Measurements from ENCODE around the gene E2F7.

GRCh38 chr12:77016606-77017005 is 48.8 kb downstream of the E2F7 start:
- TF ChIP-seq CTCF (conservative IDR thresholded peaks at IDR 0.05 in 1 of 2, IDR thresholded peaks at IDR 0.05 in 1 of 2; ENCODE audit: low read depth in 1 of 2, low read length in 2 of 2) = no peak
- no peak for TF ChIP-seq EZH2 (IDR thresholded peaks at IDR 0.05; ENCODE audit: low read length, missing control alignments)

Measured in fibroblast of lung (primary cell).